H4 (cell line): Measurements from ENCODE around the gene PHYHIPL. TPM values are rescaled to one million over a fixed set of nuclear protein-coding genes. Genes with fewer than 3 reads are reported as not detected.
A peak's percentile ranks its signal among the peaks of the same experiment; 100 is the strongest.

ENCODE experiments used
- DNase-seq: peaks from one replicate; pipeline ENCODE4 v3.0.0-alpha.2; 2015; ENCODE audit warnings: low spot score
- total RNA-seq: library from RNA; depleted of rRNA; stranded (reverse); fragments of >200 nt; shearing (Covaris generic); gene quantifications from 2 replicates; pipeline ENCODE4 v1.2.3, GENCODE V29; 2014; rRNA removed

Gene PHYHIPL
- 0.06 TPM in 1 of 2 replicates, not detected in the other for total RNA-seq

- DNase-seq = no peak
Measured at GRCh38 chr10:59176241-59177030, at the start of gene PHYHIPL. Gene PHYHIPL (plus strand): TSS chr10:59176643. CDS start chr10:59176854, 211 bp downstream.

DNA sequence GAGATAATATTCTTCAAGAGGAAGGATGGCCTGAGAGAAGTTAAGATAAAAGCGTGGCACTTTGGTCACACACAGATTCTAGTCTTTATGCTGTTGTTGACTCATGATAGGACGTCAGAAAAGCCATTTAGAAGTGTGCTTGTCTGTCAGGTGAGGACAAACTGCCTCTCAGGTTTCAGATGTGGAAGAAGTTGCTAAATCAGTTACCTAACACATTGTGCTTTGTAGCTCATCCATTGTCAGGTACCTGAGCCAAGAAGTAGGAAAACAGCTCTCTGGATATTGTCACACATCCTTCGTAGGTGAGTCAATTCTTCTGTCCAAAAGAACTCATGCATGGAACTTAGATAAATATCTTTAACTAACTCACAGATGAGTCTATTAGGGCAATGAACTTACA lies 49.5 kb upstream of the PHYHIPL start:
- DNase-seq = no peak

DNA sequence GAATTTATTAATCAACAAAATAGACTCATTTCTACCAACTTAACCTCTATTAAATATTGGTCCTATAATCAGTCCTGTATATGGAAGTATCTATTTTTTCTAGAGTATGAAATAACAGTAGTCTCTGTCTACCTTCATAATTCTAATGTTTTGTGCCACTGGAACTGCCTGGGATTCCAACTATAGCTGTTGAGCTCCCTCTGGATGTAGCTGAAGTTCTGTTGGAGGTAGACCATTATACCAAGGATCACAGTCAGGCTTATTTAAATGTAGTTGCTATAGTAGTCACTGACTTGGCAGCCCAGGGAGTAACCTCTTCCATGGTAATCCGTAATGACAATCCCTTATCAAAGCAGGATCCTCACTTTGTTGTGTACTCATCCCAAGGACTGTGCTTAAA lies 48.5 kb upstream of the PHYHIPL start:
- DNase-seq = no peak

- no peak for DNase-seq
Measured at GRCh38 chr10:59129867-59130266, 46.6 kb upstream of the PHYHIPL start.

DNA sequence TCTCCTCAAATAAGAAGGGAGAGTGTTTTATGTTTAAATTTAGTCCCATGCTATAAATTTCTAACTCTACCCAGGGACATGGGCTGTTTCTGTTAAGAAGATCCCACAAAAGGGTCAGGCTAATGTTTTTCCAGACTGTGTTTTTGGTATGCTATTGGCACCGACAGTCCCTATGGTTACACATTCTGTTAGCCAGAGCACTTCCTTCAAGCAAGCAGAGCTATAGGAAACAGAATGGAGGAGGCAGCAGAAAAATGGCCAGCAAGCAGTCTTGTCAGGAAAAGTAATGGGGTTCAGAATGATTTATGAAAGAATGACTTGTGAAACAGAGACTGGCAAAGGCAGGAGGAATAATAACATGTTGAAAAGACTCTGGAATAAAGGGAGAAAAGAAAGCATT lies 44.8 kb upstream of the PHYHIPL start:
- no peak for DNase-seq

DNA sequence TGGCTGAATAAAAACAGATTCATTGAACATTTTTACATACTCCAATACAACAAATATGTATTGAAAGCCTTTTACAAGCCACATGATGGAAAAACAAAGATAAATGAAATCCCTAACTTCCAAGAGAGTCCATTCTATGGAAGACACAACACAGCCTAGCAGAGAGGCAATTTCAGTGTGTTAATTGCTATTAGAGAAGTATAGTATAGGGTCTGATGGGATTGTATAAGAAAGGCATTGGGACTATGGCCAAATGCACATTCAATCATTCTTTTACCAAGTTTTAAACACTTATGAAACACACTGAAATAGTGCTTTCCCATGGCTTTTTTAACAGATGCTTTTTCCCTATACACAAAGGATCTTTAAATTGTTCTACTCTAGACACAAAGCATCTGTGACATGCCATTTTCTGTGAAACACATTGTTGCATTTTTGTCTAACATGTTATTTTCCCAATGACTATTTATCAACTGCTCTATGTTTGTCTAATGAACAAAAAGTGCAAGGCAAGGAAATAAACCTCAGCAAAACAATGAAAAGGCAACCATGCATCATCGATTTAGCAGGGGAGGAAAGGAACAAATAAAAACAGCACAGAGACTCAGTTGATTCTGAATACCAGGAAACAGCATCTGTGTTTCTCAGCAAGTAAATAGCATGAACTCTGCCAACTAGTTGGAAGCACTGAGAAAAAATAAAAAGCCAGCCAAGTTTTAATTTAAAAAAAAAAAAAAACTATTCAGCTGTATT lies 42.4 kb upstream of the PHYHIPL start:
- DNase-seq = no peak

DNA sequence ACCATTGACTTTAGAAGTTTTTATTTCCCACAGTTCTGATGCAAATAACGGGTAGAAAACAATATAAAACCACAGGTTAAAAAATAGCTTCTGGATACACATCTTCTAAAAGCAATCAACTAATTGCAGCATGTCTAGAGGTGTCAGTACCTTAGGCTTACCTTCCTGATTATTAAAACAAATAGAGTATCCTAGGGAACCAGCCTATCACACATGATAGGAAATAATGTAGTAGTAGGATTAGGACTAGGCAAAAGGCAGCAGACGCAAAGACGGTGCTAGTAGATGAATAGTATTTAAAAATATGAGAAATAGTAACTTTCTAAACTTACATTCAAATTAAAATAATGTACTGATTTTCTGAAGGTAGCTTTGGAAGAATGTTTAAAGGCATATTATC lies 41.7 kb upstream of the PHYHIPL start:
- no peak for DNase-seq

DNA sequence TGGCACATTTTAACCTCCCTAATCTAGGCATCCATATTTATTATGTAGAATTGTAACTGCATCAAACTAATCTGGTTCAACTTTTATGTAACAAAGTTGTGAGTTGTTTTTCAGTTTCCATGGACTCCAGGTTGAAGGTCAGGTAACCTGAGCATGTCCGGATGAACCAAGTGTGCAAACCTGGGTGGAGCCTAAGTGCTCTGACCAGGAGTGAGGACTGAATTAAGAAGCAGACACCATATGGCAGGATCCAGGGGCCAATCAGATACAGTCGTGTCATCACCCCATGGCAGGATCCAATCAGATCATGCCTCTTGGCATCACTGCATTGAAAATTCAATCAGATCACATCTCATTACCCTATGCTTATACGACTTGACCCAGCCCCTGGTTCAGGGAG lies 41.2 kb upstream of the PHYHIPL start:
- no peak for DNase-seq

DNA sequence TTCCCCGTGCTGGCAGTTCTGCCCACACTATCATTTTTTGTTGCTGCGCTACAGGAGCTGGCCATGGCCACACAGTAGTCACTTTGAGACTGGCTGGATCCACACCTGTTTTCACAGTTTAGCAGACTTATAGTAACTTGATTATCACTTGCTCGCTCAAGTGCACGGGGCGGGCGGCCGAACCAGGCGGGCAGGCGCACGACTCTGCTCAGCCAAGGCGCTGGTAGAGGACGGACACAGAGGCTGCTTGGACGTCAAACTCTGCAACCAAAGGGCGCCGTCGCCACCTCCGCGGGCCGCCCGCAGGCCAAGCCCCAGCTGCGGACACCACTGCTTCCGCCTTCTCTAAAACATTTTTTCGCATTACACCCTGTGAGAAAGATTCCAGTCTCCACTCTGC lies 38.4 kb upstream of the PHYHIPL start:
- no peak for DNase-seq

GRCh38 chr10:59143544-59143943 lies 32.9 kb upstream of the PHYHIPL start:
- no peak for DNase-seq

DNA sequence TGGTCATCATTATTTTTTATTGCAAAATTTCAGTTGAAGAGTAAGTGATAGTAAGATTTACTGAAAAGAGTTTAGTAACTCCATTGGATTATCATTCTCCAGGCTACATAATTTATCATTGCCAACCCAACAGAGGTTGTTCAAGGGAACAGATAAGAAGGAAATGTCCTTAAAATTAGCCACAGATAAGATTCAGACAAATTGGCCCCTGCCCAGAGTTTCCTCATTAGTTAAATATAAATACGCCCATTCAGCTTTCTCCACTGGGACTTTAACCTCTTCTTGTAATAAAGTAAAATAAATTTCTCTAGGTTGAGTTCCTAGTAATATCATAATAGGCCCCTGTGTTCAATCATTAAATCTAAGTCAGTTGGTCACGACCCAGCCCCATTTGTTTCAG lies 27.7 kb upstream of the PHYHIPL start:
- DNase-seq = no peak

DNA sequence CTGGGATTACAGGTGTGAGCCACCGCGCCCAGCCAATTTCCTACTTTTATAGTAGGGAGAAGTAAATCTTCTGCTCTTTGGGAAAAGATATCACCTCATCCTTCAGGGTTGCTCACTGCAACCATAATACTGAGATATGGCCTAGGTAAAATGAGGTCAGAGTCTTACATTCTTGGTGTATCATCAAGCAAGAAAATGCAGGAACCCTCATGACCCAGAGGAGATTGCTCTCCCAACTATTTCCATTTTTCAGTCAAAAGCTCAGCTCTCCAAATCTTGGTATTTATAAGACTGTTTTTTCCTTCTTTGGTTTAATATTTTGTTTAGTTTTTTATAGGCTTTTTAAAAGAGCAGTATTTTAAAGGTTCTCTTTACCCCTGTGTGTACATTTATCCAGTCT lies 20.9 kb upstream of the PHYHIPL start:
- no peak for DNase-seq

DNA sequence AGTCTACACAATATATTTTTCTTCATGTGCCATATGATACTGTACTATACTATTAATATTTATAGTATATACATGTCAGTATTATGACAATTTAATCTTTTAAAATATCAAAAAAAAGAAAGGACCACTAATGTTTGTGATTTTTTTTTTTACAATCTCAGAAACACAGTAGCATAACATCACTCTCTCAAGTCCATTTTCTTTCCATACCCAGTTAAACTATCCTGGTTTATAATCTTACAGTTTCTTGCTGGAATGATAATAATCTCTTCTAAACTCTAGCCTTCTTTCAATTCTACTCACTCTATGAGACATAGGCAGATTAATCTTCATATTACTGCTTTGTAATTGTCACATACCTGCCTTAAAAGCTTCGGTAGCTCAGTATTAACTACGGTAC lies 8.9 kb upstream of the PHYHIPL start:
- no peak for DNase-seq

DNA sequence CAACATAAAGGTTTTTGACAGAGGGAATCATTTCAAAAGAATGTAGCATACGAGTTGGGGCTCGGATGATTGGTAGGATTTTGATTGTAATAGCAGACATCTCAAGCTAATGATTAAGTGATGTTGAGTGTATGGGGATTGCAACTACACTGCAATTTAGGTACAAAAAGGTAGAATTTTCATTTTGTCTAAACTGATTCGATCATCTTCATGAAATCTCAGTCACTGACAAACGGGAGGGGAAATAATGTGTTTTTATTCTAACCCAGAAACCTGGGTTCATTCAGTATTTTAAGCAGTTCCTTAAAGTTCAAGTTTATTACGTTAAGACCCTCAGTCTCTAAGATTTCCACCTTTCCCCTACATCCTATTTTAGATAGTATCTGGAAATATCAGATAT lies 3.9 kb upstream of the PHYHIPL start:
- no peak for DNase-seq

- DNase-seq = no peak
Measured at GRCh38 chr10:59173414-59173813, 3.0 kb upstream of the PHYHIPL start.

GRCh38 chr10:59175538-59176240 lies 754 bp upstream of the PHYHIPL start:
- DNase-seq = no peak

GRCh38 chr10:59177031-59177797 lies 771 bp downstream of the PHYHIPL start:
- DNase-seq = peak; percentile 41

DNA sequence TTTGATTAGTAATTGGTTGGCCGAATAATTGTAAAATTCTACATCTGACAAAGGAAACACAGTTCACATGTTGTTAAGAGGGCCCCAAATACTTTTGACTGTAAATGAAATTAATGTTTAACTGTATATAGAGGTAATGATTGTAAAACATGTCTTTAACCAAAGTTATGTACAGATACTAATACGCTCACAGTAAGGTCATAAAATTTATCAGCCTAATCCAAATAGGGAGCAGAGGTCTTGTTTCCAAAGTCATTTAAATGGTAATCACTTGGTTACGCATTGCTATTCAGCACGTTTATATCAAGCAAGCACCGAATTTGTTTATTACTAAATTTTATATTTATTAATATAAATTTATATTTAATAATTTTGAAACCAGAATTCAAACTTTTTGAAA lies 1.4 kb downstream of the PHYHIPL start:
- no peak for DNase-seq

- DNase-seq = no peak
Measured at GRCh38 chr10:59179068-59179467, 2.6 kb downstream of the PHYHIPL start.

DNA sequence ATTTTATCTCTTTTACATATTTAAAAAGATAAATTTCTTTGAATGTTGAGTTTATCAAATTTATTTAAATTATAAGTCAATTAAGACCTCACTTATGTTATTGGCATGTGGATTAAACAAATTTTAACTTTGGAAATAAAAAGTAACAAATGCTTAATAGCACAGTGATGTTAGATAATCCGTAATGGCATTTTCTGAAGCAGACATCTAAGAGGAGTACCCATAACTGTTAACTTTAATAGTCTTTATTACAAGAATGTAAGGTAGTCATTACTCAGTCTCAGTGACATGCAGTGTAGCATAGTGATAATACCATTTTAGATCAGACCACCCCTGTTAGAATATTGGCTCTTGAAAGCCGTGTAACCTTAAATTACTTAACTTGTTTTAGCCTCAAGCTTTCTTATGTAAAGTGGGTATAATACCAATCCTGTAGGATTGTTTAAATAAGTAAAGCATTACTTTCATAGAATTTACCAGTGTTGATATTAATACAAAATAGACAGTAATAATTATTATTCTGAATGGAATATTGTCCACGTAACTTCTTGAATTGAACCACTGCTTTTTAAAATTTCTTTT lies 4.3 kb downstream of the PHYHIPL start:
- no peak for DNase-seq

DNA sequence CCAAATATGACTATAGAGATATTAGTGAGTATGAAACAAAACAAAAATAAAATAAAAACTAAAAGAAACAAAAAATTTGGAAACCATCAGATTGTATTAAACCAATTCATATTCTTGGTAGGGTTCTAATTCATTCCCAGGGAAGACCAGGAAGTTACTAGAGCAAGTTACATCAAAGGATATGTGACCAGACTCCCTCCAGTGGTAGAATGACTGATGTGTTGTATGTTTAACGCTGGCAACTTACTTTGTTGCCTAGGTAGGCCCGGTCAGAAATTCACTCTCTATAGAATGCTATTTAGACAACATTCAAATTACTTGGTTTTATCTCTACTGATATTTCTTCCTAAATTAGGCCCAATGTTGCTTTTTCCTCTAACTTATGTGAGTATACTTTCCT lies 5.2 kb downstream of the PHYHIPL start:
- peak; percentile 71 for DNase-seq
